ENCODE results near the gene TKTL1.

DNA sequence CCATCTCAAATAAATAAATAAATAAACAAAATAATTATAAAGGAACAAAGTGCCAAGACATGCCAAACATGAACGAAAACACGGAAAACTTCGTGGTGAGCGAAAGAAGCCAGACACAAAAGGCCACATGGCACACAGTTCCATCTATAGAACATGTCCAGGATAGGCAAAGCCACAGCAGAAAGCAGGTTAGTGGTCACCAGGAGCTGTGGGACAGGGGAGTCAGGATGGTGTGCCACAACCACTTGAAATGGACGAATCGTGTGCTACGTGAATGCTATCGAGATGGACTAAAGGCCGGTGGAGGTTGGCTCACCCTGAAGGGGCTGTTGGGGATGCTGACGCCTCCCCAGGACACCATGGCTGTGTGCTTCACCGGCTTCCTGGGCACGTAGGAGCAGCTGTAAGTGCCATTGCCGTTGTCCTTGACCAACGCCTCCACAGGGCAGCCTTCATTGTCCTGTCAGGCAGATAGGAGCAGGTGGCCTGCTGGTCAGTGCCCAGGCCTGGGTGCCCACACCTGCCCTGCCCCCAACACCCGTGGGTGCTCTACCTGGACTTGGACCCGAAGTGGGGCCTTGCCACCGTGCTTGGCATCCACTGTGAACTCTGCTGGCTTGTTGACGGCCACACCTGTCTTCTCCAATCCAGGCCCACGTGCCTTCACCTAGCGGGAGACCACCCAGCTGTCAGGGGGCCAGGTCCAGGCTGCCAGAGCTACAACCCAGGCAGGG is 68.3 kb downstream of the TKTL1 start:
- no peak for TF ChIP-seq POLR2A (IDR thresholded peaks at IDR 0.05)
- TF ChIP-seq, protein P1, sequence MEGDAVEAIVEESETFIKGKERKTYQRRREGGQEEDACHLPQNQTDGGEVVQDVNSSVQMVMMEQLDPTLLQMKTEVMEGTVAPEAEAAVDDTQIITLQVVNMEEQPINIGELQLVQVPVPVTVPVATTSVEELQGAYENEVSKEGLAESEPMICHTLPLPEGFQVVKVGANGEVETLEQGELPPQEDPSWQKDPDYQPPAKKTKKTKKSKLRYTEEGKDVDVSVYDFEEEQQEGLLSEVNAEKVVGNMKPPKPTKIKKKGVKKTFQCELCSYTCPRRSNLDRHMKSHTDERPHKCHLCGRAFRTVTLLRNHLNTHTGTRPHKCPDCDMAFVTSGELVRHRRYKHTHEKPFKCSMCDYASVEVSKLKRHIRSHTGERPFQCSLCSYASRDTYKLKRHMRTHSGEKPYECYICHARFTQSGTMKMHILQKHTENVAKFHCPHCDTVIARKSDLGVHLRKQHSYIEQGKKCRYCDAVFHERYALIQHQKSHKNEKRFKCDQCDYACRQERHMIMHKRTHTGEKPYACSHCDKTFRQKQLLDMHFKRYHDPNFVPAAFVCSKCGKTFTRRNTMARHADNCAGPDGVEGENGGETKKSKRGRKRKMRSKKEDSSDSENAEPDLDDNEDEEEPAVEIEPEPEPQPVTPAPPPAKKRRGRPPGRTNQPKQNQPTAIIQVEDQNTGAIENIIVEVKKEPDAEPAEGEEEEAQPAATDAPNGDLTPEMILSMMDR (IDR thresholded peaks at IDR 0.05) = no peak

All from heart left ventricle (tissue), 13 donors.